ENCODE data around the gene FYCO1.

FYCO1 gene

DNA sequence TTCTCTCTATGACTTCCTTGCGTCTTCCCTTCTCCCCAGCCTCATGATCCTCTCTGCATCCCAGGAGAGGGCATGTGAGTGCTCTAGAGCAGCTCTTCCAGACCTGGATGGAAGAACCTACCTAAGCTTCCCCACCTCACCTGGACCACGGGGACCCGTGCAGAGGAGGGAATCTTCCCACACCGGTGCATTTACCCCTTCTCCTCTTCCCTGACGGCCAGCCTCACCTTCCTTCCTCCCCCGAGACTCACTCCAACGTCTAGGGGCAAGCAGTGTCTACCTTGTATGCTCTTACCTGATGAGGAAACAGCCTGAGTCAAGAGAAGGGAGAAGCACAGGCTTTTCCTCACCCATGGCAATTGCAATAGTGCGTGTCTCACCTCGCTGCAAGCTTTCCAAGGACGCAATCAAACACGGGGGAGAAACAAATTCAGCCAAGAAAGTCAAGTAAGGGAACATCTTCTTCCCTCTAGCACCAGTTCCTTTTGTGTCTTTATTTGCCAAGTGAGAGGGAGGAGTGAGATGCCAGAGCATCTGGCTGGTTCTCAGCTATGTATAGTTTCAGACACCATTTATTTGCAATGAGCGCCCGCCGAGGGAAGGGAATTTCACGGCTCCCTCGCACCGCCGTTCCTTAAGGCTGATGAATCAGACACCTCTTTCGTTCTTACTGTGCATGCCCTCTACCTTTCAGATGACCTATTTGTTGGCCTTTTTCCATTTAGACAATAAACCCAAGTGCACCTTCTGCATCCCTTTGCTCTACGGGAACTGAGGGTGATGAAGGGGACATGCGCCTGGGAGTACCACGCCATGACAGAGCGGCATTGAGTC, 111.0 kb downstream of the FYCO1 start:
- TF ChIP-seq ZNF274 (IDR thresholded peaks at IDR 0.05; ENCODE audit: low read depth, low read length): no peak
- H3K4me3 ChIP-seq (ENCODE audit: low read length): no peak overlapping the region

DNA sequence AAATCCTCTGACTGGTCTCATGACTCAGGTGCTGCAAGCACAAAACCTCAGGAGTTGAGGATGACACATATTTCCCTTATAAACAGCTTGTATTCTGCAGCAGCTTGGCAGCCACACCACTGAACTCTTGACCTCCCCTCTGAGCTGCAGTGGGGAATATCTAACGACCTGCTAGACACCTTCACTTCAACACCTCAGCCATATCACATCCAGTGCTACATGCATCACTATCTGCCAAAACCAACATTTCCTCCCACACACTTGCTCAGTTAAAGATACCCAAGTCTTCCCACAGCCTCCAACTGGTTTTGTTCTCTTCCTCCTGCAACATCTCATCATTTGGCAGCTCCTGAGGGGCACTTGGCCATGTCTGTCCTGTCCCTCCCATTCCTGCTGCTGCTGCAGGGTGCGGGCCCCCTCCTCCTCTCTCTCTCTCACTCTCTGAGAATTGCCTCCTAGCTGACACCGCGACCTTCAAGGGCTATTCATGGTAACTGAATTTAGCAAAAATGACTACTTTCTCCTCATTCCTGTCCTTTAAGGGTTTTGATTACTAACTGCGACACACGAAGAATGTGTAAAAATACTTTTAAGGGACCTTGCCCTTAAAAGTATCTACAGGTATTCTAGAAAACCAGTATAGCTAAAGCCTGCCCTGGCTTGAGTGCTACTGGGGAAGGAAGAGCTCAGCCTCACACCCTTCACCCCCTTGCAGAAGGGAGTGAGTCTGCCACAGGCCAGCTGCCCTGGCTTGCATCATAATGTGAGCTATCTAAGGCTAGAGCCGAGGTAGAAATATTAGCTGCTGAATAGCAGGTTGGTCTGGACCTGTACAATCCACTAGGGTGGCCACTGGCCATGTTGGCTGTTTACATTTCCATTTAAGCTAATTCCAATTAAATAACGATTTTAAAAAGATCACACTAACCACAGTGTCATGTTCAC, 114.3 kb downstream of the FYCO1 start:
- no peak for TF ChIP-seq ZNF274 (IDR thresholded peaks at IDR 0.05; ENCODE audit: low read depth, low read length)

DNA sequence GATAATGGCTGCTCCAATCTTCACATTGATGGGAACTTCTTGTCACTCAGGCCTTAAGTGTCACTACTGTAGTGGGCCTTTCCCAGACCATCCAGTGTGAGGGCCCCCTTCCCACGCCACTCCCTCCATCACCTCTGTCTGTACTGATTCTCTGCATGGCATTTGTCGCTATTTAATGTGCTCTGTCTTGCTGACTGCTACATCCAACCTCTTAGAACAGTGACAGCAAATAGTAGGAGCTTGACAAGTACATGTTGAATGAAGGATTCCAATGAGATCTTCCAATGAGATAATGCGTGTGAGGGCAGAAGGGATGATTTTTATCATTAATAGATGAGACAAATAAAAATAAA, 114.9 kb downstream of the FYCO1 start:
- H3K4me3 ChIP-seq (ENCODE audit: low read length): no peak overlapping the region

More for the DNA sequence above, 114.3 kb downstream of the FYCO1 start:
- no peak overlapping the region for H3K4me3 ChIP-seq (ENCODE audit: low read length)

DNA sequence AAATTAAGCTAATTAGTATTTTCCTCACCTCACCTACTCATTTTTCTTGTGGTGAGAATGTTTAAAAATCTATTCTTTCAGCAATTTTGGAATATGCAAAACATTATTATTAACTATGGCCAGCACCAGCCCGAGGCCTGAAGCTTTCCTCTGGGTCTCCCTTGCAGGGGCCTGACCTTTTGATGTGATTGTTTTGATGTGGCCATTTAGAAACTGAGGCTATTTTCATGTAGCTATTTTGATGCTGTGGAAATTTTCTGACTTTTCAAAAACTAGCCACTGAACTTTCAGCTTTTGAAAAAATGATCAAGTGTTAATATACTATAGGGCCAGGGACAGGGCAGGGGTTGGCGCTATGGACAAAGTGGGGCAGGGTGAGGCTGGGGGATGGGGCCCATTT, 117.5 kb downstream of the FYCO1 start:
- no peak for TF ChIP-seq ZNF274 (IDR thresholded peaks at IDR 0.05; ENCODE audit: low read depth, low read length)

More for the DNA sequence above, 114.9 kb downstream of the FYCO1 start:
- no peak for TF ChIP-seq ZNF274 (IDR thresholded peaks at IDR 0.05; ENCODE audit: low read depth, low read length)

DNA sequence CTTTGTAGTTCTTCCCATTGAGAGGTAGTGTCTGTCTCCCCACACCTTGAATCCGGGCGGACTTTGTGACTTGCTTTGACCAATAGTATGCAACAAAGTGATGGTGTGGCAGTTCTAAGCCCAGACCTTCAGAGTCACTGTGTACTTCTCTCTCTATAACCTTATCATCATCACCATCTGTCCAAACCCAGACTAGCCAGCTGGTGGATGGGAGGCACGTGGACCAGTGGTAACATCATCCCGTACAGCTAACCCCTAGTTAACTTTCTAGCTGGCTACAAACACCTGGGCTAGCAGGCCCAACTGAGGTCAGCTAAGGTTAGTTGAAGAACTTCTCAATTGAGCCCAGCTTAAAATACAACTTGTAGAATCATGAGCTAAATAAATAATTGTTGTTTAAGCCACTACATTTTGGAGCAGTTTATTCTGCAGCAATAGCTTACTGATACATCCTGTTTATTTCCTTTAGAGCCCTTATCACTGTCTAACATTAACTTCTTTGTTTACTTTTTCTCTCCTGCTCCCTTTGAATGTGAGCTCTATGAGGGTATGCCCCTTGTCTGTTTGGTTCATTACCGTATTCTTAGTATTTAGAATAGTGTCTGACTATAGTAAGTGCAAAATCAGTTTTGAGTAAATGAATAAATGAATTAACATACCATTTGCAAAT, 120.8 kb downstream of the FYCO1 start:
- TF ChIP-seq ZNF274 (IDR thresholded peaks at IDR 0.05; ENCODE audit: low read depth, low read length): no peak
- H3K4me3 ChIP-seq (ENCODE audit: low read length): no peak overlapping the region

More for the DNA sequence above, 117.5 kb downstream of the FYCO1 start:
- H3K4me3 ChIP-seq (ENCODE audit: low read length): no peak overlapping the region

DNA sequence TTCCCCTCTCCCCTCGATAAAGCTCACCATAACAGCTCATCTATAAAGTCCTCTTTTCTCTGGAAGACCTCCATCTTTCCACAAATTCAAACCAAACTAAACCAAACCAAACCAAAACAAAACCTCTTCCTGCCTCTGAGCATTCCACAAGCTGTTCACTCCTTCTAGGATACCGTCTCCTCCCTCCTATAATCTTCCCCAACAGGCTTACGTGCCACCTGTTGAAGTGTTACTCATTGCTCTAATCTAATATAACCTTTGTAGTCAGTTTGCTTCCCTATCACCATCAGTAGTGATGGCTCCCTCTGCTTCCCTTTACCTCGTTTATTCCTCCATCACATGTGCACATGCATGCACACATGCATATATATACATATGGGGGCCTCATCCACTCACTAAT, 122.0 kb downstream of the FYCO1 start:
- no peak for TF ChIP-seq ZNF274 (IDR thresholded peaks at IDR 0.05; ENCODE audit: low read depth, low read length)
- H3K4me3 ChIP-seq (ENCODE audit: low read length): no peak overlapping the region

DNA sequence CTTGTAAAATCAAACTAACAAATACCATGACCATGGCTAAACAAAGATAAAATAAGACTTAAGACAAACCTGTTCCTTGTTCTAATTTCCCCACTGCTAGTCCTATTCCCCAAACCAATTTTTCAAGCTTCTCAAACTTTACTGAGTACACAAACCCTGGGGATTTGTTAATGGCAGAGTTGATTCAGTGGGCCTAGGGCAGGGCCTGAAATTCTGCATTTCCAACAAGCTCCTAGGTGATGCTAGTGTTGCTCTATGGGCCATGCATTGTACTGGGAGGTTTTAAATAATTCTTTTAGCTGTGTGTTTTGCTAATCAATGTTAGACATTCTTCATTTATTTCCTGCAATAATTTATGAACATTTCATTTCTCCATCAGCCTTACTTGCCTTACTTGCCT, 122.6 kb downstream of the FYCO1 start:
- TF ChIP-seq ZNF274 (IDR thresholded peaks at IDR 0.05; ENCODE audit: low read depth, low read length): no peak
- no peak overlapping the region for H3K4me3 ChIP-seq (ENCODE audit: low read length)

DNA sequence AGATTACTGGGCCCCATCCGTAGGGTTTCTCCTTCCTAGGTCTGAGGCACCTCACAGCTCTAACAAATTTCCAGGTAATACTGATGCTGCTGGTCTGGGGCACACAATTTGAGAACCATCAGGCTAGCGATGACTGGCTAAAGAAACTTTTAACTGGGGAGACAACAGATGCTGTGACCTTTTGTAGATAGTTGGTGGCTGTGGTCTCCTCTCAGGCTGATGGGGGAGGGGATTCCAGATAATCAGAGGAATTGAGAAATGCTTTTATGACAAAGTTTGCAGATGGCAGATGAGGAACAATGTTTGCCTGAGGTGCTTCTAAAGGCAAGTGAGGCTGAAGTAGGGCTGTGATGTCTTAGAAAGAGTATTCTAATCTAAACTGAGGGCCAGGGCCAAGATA, 123.1 kb downstream of the FYCO1 start:
- TF ChIP-seq ZNF274 (IDR thresholded peaks at IDR 0.05; ENCODE audit: low read depth, low read length): no peak
- no peak overlapping the region for H3K4me3 ChIP-seq (ENCODE audit: low read length)

DNA sequence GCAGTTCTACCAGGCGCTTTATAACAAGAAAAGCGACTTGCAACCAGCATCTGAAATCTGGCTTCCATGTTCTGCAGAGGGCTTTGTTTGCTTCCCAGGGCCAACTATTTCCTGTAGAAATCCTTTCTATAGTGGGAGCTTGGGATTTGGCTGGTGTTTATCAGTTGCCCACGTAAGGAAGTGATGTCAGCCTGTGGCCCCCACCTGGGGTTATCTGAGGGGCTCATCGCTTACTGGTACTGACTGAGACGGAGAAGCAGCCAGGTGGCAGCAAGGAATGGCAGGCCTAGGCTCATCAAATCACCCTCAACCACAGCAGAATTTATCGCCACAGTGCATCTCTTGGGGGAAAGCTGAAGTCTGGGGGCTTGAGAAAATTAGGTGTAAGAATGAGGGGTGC, 123.8 kb downstream of the FYCO1 start:
- H3K4me3 ChIP-seq (ENCODE audit: low read length): no peak overlapping the region
- no peak for TF ChIP-seq ZNF274 (IDR thresholded peaks at IDR 0.05; ENCODE audit: low read depth, low read length)

DNA sequence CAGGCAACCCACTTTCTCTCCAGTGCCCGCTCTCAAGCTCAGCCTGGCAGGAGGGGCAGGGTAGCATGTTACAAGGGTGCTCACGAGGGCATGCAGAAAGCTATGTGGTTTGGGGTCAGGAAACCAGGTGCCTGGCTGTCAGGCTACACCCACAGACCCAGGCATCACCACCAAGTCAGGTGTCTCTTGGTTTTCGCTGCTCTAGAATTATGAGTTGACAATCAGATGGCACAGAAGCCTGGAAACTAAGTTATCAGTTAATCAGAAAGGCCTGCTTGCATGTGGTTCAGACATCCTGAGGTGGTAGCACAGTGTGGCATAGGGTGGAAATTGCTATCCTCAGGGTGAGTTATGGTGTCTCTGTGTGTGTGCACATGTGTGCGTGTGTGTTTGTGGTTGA, 125.5 kb downstream of the FYCO1 start:
- no peak for TF ChIP-seq ZNF274 (IDR thresholded peaks at IDR 0.05; ENCODE audit: low read depth, low read length)
- no peak overlapping the region for H3K4me3 ChIP-seq (ENCODE audit: low read length)

DNA sequence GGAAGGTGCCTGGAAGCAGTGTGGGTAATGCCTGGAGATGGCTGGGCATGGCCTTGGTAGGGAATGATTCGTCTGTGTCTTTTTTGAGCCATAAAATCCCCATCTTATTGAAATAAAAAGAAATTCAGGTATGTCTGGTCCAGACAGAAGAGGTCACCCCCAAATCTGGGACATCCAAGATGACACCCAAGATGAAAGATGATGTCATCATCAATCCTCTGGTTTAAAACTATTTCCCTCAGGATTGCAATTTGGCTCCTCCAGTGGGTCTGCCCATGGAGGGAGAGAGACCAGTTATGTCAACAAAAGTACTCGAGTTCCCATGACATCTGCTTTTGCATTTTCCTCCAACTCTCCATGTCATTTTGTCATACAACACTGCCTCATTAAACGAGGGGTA, 126.0 kb downstream of the FYCO1 start:
- TF ChIP-seq ZNF274 (IDR thresholded peaks at IDR 0.05; ENCODE audit: low read depth, low read length): no peak

DNA sequence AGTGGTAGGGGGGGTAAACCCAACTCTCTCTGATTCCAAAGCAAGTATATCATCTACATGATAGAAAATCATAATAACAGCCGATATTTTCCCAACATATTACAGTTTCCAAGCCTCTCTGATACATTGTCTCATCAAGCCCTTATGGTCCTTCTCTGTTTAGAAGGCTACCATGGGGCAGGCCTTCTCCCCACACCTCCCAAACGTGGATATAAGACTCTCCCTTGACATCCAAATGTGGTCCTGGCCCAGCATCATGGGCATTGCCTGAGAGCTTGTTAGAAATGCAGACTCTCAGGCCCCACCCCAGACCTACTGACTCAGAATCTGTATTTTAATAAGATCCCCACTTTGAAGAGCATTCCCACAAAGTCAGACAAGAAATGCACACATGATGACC, 127.0 kb downstream of the FYCO1 start:
- TF ChIP-seq ZNF274 (IDR thresholded peaks at IDR 0.05; ENCODE audit: low read depth, low read length): no peak
- H3K4me3 ChIP-seq (ENCODE audit: low read length): no peak overlapping the region

More for the DNA sequence above, 126.0 kb downstream of the FYCO1 start:
- no peak overlapping the region for H3K4me3 ChIP-seq (ENCODE audit: low read length)

DNA sequence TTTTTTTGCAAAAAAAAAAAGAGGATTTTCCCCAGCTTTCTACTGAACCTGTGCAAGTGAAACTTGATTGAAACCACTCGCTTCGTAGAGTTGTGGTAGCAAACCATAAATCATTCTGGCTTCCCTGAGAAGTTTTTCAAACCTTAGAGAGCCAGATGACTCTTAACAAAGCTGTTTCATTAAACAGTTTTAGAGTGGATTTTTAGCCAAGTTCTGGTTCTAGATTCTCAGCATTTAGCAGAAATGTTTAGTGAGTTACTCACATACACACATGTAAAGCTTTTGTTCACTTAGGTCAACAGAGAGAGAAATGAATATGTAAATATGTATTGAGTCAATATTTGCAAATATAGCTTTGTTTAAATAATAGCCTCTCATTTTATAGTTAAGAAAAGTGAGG, 127.4 kb downstream of the FYCO1 start:
- no peak for TF ChIP-seq ZNF274 (IDR thresholded peaks at IDR 0.05; ENCODE audit: low read depth, low read length)

More for the DNA sequence above, 127.4 kb downstream of the FYCO1 start:
- no peak overlapping the region for H3K4me3 ChIP-seq (ENCODE audit: low read length)
